GM12892 (cell line): Measurements from ENCODE around the gene PAPSS2.

ENCODE experiments used
- POLR2A ChIP-seq: IDR thresholded peaks from 2 replicates; pipeline ENCODE4 v1.6.1; 2011; ENCODE audit warnings: low read depth, low read length, control low read depth
- POLR2AphosphoS5 ChIP-seq: IDR thresholded peaks from 2 replicates; pipeline ENCODE4 v1.6.1; 2011; ENCODE audit warnings: low read depth, low read length, control low read depth
- TAF1 ChIP-seq: IDR thresholded peaks from 2 replicates; pipeline ENCODE4 v1.6.1; 2011; ENCODE audit warnings: low read depth, mild to moderate bottlenecking, control low read depth, low read length, borderline replicate concordance

DNA sequence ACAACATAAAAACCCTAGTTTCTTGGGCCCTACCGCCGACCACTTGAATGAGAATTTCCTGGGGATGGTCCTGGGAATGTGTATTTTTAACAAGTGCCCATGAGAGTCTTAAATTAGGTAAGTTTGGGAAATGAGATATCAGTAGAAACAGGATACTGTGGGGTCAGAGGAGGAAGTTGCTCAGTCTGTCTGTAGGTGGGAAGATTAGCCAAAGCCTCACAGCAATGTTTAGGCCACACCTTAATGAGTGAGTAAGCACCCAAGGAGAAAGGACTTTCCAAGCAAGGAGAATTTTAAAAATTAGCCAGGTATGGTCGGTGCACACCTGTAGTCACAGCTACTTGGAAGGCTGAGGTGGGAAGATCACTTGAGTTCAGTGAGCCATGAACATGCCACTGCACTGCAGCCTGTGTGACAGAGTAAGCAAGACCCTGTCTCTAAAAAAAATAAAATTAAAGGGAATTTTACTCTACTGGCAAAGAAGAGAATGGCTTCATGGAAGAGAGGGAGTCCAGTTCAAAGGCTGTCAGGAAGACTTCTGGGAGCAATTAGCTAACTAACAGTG lies 31.9 kb downstream of the PAPSS2 start:
- TF ChIP-seq POLR2A (no peak), POLR2AphosphoS5 (no peak), TAF1 (no peak)
